Muscle of leg (tissue), 11 donors: ENCODE data around the gene PCID2. TPM values are rescaled to one million over a fixed set of nuclear protein-coding genes. Genes with fewer than 3 reads are reported as not detected.

Experiments used
- DNase-seq: peaks from one replicate; pipeline ENCODE4 v3.0.0; 2013
- H3K27ac ChIP-seq: one replicate; pipeline ENCODE4 v1.5.1; 2013; ENCODE audit warnings: mild to moderate bottlenecking, low read length, control low read depth
- H3K27me3 ChIP-seq: one replicate; pipeline ENCODE4 v1.6.1; 2013; ENCODE audit warnings: low read length; ENCODE audit not compliant: control insufficient read depth, insufficient read depth
- H3K36me3 ChIP-seq: one replicate; pipeline ENCODE4 v1.6.1; 2013; ENCODE audit warnings: low read length; ENCODE audit not compliant: control insufficient read depth, insufficient read depth
- H3K4me1 ChIP-seq: one replicate; pipeline ENCODE4 v1.6.1; 2013; ENCODE audit warnings: low read length; ENCODE audit not compliant: control insufficient read depth, insufficient read depth
- H3K4me3 ChIP-seq: one replicate; pipeline ENCODE4 v1.5.1; 2013; ENCODE audit warnings: low read length, control low read depth
- H3K9me3 ChIP-seq: replicated peaks from 2 replicates; pipeline ENCODE4 v1.6.1; 2013; ENCODE audit warnings: low read depth, low read length; ENCODE audit not compliant: control insufficient read depth
- WGBS: methylation state at CpG from one replicate; pipeline ENCODE4 v1.1.5; 2013; ENCODE audit warnings: missing lambda C conversion rate; ENCODE audit not compliant: insufficient coverage; 5-methylcytosine and 5-hydroxymethylcytosine counted together
- polyA plus RNA-seq, 8 donors: library from polyadenylated mRNA; unstranded; fragments of 120-200 nt; gene quantifications; one replicate each; pipeline versions ENCODE4 v1.2.1 to v1.2.3, GENCODE V29; 2013; ENCODE audit warnings: inconsistent platforms in 1 of 8, low replicate concordance in 1 of 8; ENCODE audit not compliant: insufficient read length in 8 of 8, insufficient read depth in 1 of 8
- total RNA-seq: library from RNA; stranded (reverse); fragments of 120-200 nt; gene quantifications from one replicate; pipeline ENCODE4 v1.2.4, GENCODE V29; 2013

The PCID2 gene
- total and polyA plus RNA-seq, 9 donors = 34.6 to 44.3 (median 37.2) TPM

DNA sequence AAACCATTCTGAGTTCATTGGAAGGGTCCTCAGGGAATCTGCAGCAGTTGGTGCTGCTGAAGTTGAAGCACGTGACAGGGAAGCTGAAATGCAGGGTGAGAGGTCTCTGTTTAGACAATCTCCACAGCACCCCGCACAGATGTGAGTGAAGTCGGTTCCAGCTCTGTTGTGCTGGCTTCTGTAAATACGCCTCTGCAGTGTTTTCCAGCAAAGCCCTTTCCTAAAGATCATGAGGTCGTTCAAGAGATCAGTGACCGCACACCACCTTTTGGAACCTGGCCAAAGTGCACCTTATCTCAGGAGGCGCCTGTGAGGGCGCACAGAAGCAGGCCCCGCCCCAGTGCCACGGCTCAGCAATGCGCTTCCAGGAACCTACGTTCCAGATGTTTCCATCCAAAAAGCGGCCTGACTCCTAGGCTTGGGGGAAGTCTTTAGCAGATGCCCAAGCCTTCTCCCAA, 11.7 kb upstream of the PCID2 start:
- Histone ChIP-seq H3K36me3 (peaks cover 49% of the 10 kb centered on the region), H3K9me3 (no peaks in the 10 kb centered on the region), H3K4me1 (peaks cover 5% of the 10 kb centered on the region), H3K4me3 (no peak overlapping the region), H3K27ac (no peak overlapping the region), H3K27me3 (no peaks in the 10 kb centered on the region)
- 72% methylated on average over 13 of the region's 13 CpGs for WGBS
- no peak for DNase-seq

GRCh38 chr13:113219256-113219940, 10.9 kb upstream of the PCID2 start:
- no peaks in the 10 kb centered on the region for H3K9me3 ChIP-seq
- peaks cover 5% of the 10 kb centered on the region for H3K4me1 ChIP-seq
- WGBS = 87% methylated on average over 14 of the region's 14 CpGs

DNA sequence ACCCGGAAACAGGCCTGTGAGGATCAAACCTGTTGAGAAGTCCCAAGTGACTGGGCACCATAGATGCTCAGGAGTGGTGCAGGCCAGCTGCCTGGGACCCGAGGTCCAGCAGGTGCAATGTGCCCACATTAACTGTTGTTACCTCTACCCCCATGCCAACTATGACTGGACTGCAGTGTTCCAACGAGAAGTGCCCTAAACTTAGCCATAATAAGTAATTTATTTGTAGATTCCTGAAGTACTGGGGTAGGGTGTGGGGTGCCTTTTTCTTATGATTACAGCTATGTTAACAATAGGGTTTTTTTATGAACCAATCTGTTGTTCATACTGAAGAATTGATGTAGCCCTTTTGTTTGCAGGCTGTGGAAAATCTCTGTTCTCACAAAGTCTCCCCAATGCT, 10.1 kb upstream of the PCID2 start:
- H3K4me1 ChIP-seq = peaks cover 5% of the 10 kb centered on the region
- no peaks in the 10 kb centered on the region for H3K9me3 ChIP-seq
- no peak overlapping the region for H3K4me3 ChIP-seq
- no peaks in the 10 kb centered on the region for H3K27me3 ChIP-seq
- H3K27ac ChIP-seq = no peak overlapping the region
- peaks cover 40% of the 10 kb centered on the region for H3K36me3 ChIP-seq
- no peak for DNase-seq
- no CpG with 5 or more reads among the region's 3 CpGs for WGBS

More at GRCh38 chr13:113219256-113219940, 10.9 kb upstream of the PCID2 start:
- Histone ChIP-seq H3K27me3 (no peaks in the 10 kb centered on the region), H3K27ac (no peak overlapping the region), H3K36me3 (peaks cover 45% of the 10 kb centered on the region), H3K4me3 (no peak overlapping the region)
- no peak for DNase-seq

DNA sequence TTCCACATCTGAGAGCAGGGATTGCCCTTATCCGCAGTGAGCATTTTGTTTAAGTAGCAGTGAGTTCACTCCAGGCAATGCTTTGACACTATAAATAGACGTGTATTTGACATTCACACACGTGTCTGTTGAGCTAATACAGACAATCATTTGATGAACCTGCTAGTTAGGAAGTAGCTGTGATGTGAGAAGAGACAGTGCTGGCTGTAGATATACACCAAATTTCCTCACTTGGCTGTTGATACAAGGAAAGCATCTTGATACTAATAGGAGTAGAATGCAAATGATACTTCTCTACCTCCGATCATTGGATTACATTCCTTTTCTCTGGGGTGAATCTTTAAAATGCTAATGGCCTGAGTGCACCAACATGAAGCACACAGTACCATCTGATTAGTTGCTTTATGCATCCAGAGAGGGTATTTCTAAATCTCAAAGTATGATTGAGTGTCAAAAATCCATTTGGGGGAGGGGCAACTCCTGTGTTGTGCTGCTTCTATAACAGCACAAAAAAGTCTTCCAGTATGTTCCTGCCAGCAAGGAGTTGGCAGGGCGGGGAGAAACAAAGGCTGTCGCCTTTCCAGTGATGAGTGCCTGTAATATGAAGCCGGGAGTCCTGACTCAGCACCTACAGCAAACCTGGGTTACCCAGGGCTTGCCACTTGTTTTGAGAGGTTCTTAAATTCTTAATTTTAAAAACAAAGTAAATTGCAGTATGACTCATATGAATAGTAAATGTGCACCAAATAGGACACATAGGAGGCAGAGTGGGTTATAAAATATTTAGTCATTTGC, 8.0 kb upstream of the PCID2 start:
- H3K27me3 ChIP-seq = no peaks in the 10 kb centered on the region
- H3K27ac ChIP-seq = peak overlapping the region; percentile 31
- H3K36me3 ChIP-seq = peaks cover 24% of the 10 kb centered on the region
- peak; percentile 48 for DNase-seq
- 40% methylated on average over 1 of the region's 7 CpGs for WGBS
- no peak overlapping the region for H3K4me3 ChIP-seq
- no peaks in the 10 kb centered on the region for H3K9me3 ChIP-seq
- peaks cover 5% of the 10 kb centered on the region for H3K4me1 ChIP-seq

GRCh38 chr13:113211774-113212173, 3.3 kb upstream of the PCID2 start:
- no peak overlapping the region for H3K4me3 ChIP-seq
- no peaks in the 10 kb centered on the region for H3K27me3 ChIP-seq
- H3K9me3 ChIP-seq = no peaks in the 10 kb centered on the region
- WGBS = 97% methylated on average over 5 of the region's 10 CpGs
- H3K27ac ChIP-seq = no peak overlapping the region
- no peak for DNase-seq
- H3K36me3 ChIP-seq = peaks cover 7% of the 10 kb centered on the region
- H3K4me1 ChIP-seq = peaks cover 9% of the 10 kb centered on the region

DNA sequence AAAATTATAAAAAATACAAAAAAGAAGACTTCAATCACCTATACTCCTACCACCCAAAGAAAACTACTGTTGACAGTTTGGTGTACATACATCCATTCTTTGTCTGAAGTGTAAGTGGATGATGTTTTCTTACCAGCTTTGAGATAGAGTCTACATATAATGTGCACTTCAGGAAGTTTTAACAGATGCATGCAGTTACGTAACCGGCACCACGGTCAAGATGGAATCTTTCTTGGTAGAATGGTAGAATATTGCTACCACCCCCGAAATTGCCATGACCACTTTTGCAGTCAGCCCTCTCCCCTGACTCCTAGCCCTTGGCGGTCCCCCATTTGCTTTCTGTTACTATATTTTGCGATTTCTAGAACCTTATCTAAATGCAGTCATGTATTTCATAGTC, 2.4 kb upstream of the PCID2 start:
- no peak overlapping the region for H3K27ac ChIP-seq
- no peaks in the 10 kb centered on the region for H3K27me3 ChIP-seq
- no peak overlapping the region for H3K4me3 ChIP-seq
- DNase-seq = no peak
- H3K36me3 ChIP-seq = peaks cover 11% of the 10 kb centered on the region
- H3K9me3 ChIP-seq = no peaks in the 10 kb centered on the region
- peaks cover 6% of the 10 kb centered on the region for H3K4me1 ChIP-seq
- no CpG with 5 or more reads among the region's 6 CpGs for whole genome bisulfite sequencing

GRCh38 chr13:113209759-113210421, 1.4 kb upstream of the PCID2 start:
- Histone ChIP-seq H3K4me1 (peaks cover 4% of the 10 kb centered on the region), H3K27me3 (no peaks in the 10 kb centered on the region), H3K27ac (peak overlapping the region; percentile 75), H3K9me3 (no peaks in the 10 kb centered on the region), H3K36me3 (peaks cover 11% of the 10 kb centered on the region), H3K4me3 (peak overlapping the region; percentile 57)
- under 1% methylated on average over 51 of the region's 67 CpGs for WGBS
- peak; percentile 55 for DNase-seq

DNA sequence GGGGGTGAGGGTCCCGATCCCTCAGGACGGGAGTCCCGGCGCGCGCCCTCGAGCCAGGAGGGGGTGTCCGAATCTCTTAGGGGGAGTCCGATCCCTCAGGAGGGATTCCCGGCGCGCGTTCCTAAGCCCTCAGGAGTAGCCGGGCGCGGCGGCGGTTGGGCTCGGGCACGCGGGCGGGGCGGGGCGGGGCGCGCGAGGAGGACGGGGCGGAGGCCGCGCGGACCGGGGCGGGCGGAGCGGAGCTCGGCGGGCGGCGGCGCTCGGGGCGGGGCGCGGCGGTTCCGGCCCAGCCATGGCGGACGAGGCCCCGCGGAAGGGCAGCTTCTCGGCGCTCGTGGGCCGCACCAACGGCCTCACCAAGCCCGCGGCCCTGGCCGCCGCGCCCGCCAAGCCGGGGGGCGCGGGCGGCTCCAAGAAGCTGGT, 878 bp upstream of the PCID2 start, which contains the start of gene CUL4A:
Gene CUL4A (plus strand): TSS at position 278 of the 423 bp plus-strand sequence. CDS start 15 bp downstream, at position 293.
- under 1% methylated on average over 66 of the region's 66 CpGs for WGBS
- DNase-seq = peak; percentile 88
- no peaks in the 10 kb centered on the region for H3K27me3 ChIP-seq
- peaks cover 4% of the 10 kb centered on the region for H3K4me1 ChIP-seq
- no peaks in the 10 kb centered on the region for H3K9me3 ChIP-seq
- H3K27ac ChIP-seq = peak within 1 kb of the TSS; percentile 98
- H3K36me3 ChIP-seq = peaks cover 15% of the 10 kb centered on the region
- H3K4me3 ChIP-seq = peak within 1 kb of the TSS; percentile 89

GRCh38 chr13:113207890-113208420, 514 bp downstream of the PCID2 start:
- Histone ChIP-seq H3K27ac (peak overlapping the region; percentile 98), H3K36me3 (peaks cover 22% of the 10 kb centered on the region), H3K27me3 (no peaks in the 10 kb centered on the region), H3K9me3 (no peaks in the 10 kb centered on the region), H3K4me1 (peaks cover 4% of the 10 kb centered on the region), H3K4me3 (peak overlapping the region; percentile 89)
- peak; percentile 59 for DNase-seq
- under 1% methylated on average over 35 of the region's 44 CpGs for WGBS
